ENCODE measurements around the gene PITPNM3. TPM values are rescaled to one million over a fixed set of nuclear protein-coding genes. Genes with fewer than 3 reads are reported as not detected.

The PITPNM3 gene
- total and polyA plus RNA-seq, 12 donors, result 1.1 to 9.8 (median 6.8) TPM

GRCh38 chr17:6435051-6435450 is 121.3 kb downstream of the PITPNM3 start, which contains the start of gene AIPL1:
TSS of gene AIPL1 (minus strand) at chr17:6435121. CDS start at chr17:6435104, 17 bp downstream.
- Histone ChIP-seq H3K4me1 (replicated peaks in 1 of 2) (no peaks in the 10 kb centered on the region), H3K4me3 (no peak within 1 kb of the TSS), H3K27me3 (no peaks in the 10 kb centered on the region), H3K27ac (no peak within 1 kb of the TSS), H3K36me3 (replicated peaks in 1 of 2) (no peaks in the 10 kb centered on the region), H3K9me3 (replicated peaks in 1 of 3) (no peaks in the 10 kb centered on the region)
- 80 to 86% (median 83%) methylated on average over 6 to 16 of the region's 16 CpGs for WGBS, 4 donors
- intact Hi-C loops (cut with DNase I), result no loop called here
- TF ChIP-seq CTCF (IDR thresholded peaks at IDR 0.05) (no peak), POLR2A (IDR thresholded peaks at IDR 0.05) (no peak)
- no peak for DNase-seq

- H3K36me3 ChIP-seq (replicated peaks in 1 of 2), result no peaks in the 10 kb centered on the region
- peaks cover 0 to 4% of the 10 kb centered on the region in 2 donors for H3K4me1 ChIP-seq (replicated peaks in 1 of 2)
- DNase-seq, result no peak
- no peaks in the 10 kb centered on the region for H3K27me3 ChIP-seq
- TF ChIP-seq POLR2A (IDR thresholded peaks at IDR 0.05) (no peak), CTCF (IDR thresholded peaks at IDR 0.05) (peak in 1 of 6 experiments; percentile 7)
- no peak overlapping the region for H3K4me3 ChIP-seq
- no peak overlapping the region for H3K27ac ChIP-seq
- H3K9me3 ChIP-seq (replicated peaks in 1 of 3), result no peaks in the 10 kb centered on the region
- intact Hi-C loops (cut with DNase I), result no loop called here
Measured at GRCh38 chr17:6430769-6431168, 125.6 kb downstream of the PITPNM3 start.

GRCh38 chr17:6429266-6429665 is 127.1 kb downstream of the PITPNM3 start:
- H3K4me3 ChIP-seq, result no peak overlapping the region
- intact Hi-C loops (cut with DNase I), result loop anchor here (5.0 to 10.0 kb wide), 2 partner anchors 724 to 842 kb away; no protein-coding TSS in a partner anchor
- H3K27me3 ChIP-seq, result no peaks in the 10 kb centered on the region
- no peaks in the 10 kb centered on the region for H3K36me3 ChIP-seq (replicated peaks in 1 of 2)
- no peak overlapping the region for H3K27ac ChIP-seq
- TF ChIP-seq CTCF (IDR thresholded peaks at IDR 0.05), result no peak
- no peak for TF ChIP-seq POLR2A (IDR thresholded peaks at IDR 0.05)
- no peaks in the 10 kb centered on the region for H3K9me3 ChIP-seq (replicated peaks in 1 of 3)
- H3K4me1 ChIP-seq (replicated peaks in 1 of 2), result peaks cover 0 to 4% of the 10 kb centered on the region in 2 donors
- no peak for DNase-seq
- 87 to 100% (median 90%) methylated on average over 1 to 7 of the region's 7 CpGs for WGBS, 4 donors

- no peak for DNase-seq
- intact Hi-C loops (cut with DNase I), result loop anchor here (5.0 to 10.0 kb wide), 2 partner anchors 724 to 841 kb away; no protein-coding TSS in a partner anchor
- TF ChIP-seq CTCF (IDR thresholded peaks at IDR 0.05) (no peak), POLR2A (IDR thresholded peaks at IDR 0.05) (no peak)
Measured at GRCh38 chr17:6428207-6428965, 128.0 kb downstream of the PITPNM3 start.

More at GRCh38 chr17:6428207-6428965, 128.0 kb downstream of the PITPNM3 start:
- Histone ChIP-seq H3K4me1 (replicated peaks in 1 of 2) (peaks cover 0 to 4% of the 10 kb centered on the region in 2 donors), H3K27ac (no peak overlapping the region), H3K4me3 (no peak overlapping the region), H3K27me3 (no peaks in the 10 kb centered on the region), H3K9me3 (replicated peaks in 1 of 3) (no peaks in the 10 kb centered on the region), H3K36me3 (replicated peaks in 1 of 2) (no peaks in the 10 kb centered on the region)
- 86 to 100% (median 90%) methylated on average over 3 to 17 of the region's 17 CpGs for WGBS, 4 donors

All from adrenal gland (tissue), 12 donors.